ENCODE data around the gene DEAF1.

GRCh38 chr11:699116-699508 lies 4.1 kb upstream of the DEAF1 start:
- no peak for TF ChIP-seq EZH2 (IDR thresholded peaks at IDR 0.05; ENCODE audit: insufficient read depth, poor library complexity, severe bottlenecking)
- TF ChIP-seq EZH2phosphoT487 (IDR thresholded peaks at IDR 0.05; ENCODE audit: insufficient read depth, low read depth): no peak

All from GM23248 (cell line).